Muscle of leg (tissue), 11 donors: ENCODE results near the gene ST6GALNAC3. TPM values are rescaled to one million over a fixed set of nuclear protein-coding genes. Genes with fewer than 3 reads are reported as not detected.

Source experiments
- DNase-seq: peaks from one replicate; pipeline ENCODE4 v3.0.0; 2013
- H3K27ac ChIP-seq: one replicate; pipeline ENCODE4 v1.5.1; 2013; ENCODE audit warnings: mild to moderate bottlenecking, low read length, control low read depth
- H3K27me3 ChIP-seq: one replicate; pipeline ENCODE4 v1.6.1; 2013; ENCODE audit warnings: low read length; ENCODE audit not compliant: control insufficient read depth, insufficient read depth
- H3K36me3 ChIP-seq: one replicate; pipeline ENCODE4 v1.6.1; 2013; ENCODE audit warnings: low read length; ENCODE audit not compliant: control insufficient read depth, insufficient read depth
- H3K4me1 ChIP-seq: one replicate; pipeline ENCODE4 v1.6.1; 2013; ENCODE audit warnings: low read length; ENCODE audit not compliant: control insufficient read depth, insufficient read depth
- H3K4me3 ChIP-seq: one replicate; pipeline ENCODE4 v1.5.1; 2013; ENCODE audit warnings: low read length, control low read depth
- H3K9me3 ChIP-seq: replicated peaks from 2 replicates; pipeline ENCODE4 v1.6.1; 2013; ENCODE audit warnings: low read depth, low read length; ENCODE audit not compliant: control insufficient read depth
- WGBS: methylation state at CpG from one replicate; pipeline ENCODE4 v1.1.5; 2013; ENCODE audit warnings: missing lambda C conversion rate; ENCODE audit not compliant: insufficient coverage; 5-methylcytosine and 5-hydroxymethylcytosine counted together
- polyA plus RNA-seq, 8 donors: library from polyadenylated mRNA; unstranded; fragments of 120-200 nt; gene quantifications; one replicate each; pipeline versions ENCODE4 v1.2.1 to v1.2.3, GENCODE V29; 2013; ENCODE audit warnings: inconsistent platforms in 1 of 8, low replicate concordance in 1 of 8; ENCODE audit not compliant: insufficient read length in 8 of 8, insufficient read depth in 1 of 8
- total RNA-seq: library from RNA; stranded (reverse); fragments of 120-200 nt; gene quantifications from one replicate; pipeline ENCODE4 v1.2.4, GENCODE V29; 2013

Gene ST6GALNAC3
- total and polyA plus RNA-seq, 9 donors = 3.6 to 9.0 (median 6.4) TPM

DNA sequence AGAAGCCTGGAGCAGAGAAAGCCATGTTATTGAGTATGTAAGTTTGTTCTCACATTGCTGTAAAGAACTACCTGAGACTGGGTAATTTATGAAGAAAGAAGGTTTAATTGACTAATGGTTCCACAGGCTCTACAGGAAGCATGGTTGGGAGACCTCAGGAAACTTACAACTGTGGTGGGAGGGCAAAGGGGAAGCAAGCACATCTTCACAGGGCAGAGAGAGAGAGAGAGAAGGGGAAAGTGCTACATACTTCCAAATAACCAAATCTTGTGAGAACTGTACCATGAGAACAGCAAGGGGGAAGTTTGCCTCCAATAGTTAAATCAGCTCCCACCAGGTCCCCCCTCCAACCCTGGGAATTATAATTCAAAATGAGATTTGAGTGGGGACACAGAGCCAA is 302.7 kb downstream of the ST6GALNAC3 start:
- Histone ChIP-seq H3K9me3 (no peaks in the 10 kb centered on the region), H3K4me3 (no peak overlapping the region), H3K27ac (no peak overlapping the region), H3K36me3 (no peaks in the 10 kb centered on the region), H3K27me3 (no peaks in the 10 kb centered on the region), H3K4me1 (no peaks in the 10 kb centered on the region)
- DNase-seq = no peak

- Histone ChIP-seq H3K27me3 (no peaks in the 10 kb centered on the region), H3K27ac (no peak overlapping the region), H3K4me1 (no peaks in the 10 kb centered on the region), H3K9me3 (peaks cover 2% of the 10 kb centered on the region), H3K36me3 (no peaks in the 10 kb centered on the region), H3K4me3 (no peak overlapping the region)
- 100% methylated on average over 1 of the region's 3 CpGs for WGBS
- DNase-seq = no peak
Measured at GRCh38 chr1:76379506-76379905, 305.0 kb downstream of the ST6GALNAC3 start.

DNA sequence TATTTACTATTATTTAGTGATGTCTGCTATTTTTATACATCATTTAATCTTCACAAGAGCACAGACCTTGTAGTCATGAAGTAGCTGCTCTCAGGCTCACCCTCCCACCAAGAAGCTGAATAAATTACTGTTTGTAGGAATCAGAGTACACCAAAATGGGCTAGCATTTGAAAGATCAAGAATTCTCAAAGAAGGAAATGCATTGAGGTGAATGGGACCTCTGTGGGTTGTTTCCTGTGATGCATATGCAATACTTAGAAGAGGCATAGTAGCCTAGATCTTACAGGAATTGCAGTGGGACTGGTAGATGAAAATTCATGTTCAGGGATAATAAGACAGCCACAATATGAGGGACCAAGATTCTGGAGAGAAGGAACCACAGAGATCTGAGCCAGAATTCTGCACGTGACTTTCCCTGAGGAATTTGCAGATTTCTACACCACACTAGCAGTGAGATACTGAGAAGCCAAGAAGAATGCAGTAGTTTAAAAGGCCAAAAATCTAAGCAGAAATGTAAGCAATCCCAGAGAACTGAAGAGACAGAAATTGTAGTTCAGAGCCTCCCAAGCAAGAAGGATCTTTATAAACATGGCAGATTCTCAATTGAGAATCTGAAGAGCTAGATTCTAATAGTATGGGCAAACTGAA is 307.0 kb downstream of the ST6GALNAC3 start:
- DNase-seq = peak; percentile 86
- Histone ChIP-seq H3K4me3 (no peak overlapping the region), H3K27me3 (no peaks in the 10 kb centered on the region), H3K27ac (no peak overlapping the region), H3K9me3 (peaks cover 2% of the 10 kb centered on the region), H3K4me1 (no peaks in the 10 kb centered on the region), H3K36me3 (no peaks in the 10 kb centered on the region)
- no CpG with 5 or more reads among the region's 1 CpG for WGBS

- no peak for DNase-seq
- no CpG with 5 or more reads among the region's 2 CpGs for WGBS
- Histone ChIP-seq H3K27me3 (no peaks in the 10 kb centered on the region), H3K4me1 (no peaks in the 10 kb centered on the region), H3K27ac (no peak overlapping the region), H3K4me3 (no peak overlapping the region), H3K9me3 (peaks cover 2% of the 10 kb centered on the region), H3K36me3 (no peaks in the 10 kb centered on the region)
Measured at GRCh38 chr1:76388261-76388660, 313.7 kb downstream of the ST6GALNAC3 start.

DNA sequence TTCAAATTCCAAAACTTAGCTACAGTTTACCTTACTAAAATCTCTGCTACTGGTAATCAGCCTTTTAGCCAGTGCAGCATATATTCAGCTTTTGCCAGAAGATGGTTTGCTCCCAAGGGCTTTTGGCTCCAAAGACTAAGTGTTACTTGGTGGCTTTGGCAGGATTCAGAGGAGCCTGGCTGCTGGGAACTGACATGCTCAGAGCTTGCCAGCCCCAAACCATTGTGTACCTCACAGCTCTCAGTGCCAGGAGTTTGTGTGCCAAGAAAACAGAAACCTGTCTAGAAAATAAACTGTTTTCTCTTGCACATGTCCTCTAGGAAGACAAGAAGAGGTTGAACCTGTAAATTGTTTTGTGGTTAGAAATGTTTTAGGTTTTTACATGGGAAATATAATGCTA is 315.9 kb downstream of the ST6GALNAC3 start:
- H3K4me3 ChIP-seq = no peak overlapping the region
- DNase-seq = peak; percentile 9
- no peaks in the 10 kb centered on the region for H3K36me3 ChIP-seq
- no peaks in the 10 kb centered on the region for H3K27me3 ChIP-seq
- no peak overlapping the region for H3K27ac ChIP-seq
- no peaks in the 10 kb centered on the region for H3K4me1 ChIP-seq
- no peaks in the 10 kb centered on the region for H3K9me3 ChIP-seq

- Histone ChIP-seq H3K9me3 (no peaks in the 10 kb centered on the region), H3K4me1 (no peaks in the 10 kb centered on the region), H3K27me3 (no peaks in the 10 kb centered on the region), H3K36me3 (no peaks in the 10 kb centered on the region), H3K27ac (no peak overlapping the region), H3K4me3 (no peak overlapping the region)
- WGBS = 100% methylated on average over 1 of the region's 2 CpGs
- no peak for DNase-seq
Measured at GRCh38 chr1:76395059-76395458, 320.5 kb downstream of the ST6GALNAC3 start.

- WGBS = 100% methylated on average over 1 of the region's 2 CpGs
Measured at GRCh38 chr1:76402128-76402527, 327.6 kb downstream of the ST6GALNAC3 start.

DNA sequence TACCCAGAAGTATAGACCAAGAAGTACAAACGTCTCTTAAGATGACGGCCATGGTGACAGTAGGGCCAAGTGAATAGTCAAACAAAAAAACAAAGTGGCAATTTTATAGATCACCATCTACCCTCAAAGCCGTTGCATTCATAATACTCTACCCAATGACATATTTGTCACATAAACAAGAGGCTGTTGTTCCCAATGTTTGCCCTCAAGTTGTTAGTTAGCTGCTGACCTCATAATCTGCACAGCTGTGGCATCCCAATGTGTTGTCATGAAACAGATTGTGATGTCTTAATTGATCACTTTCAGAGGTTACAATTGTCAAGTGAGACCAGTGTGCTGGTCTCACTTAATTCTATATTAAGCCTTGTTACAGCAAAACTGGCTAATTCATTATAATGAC is 333.8 kb downstream of the ST6GALNAC3 start:
- H3K9me3 ChIP-seq = no peaks in the 10 kb centered on the region
- no peak overlapping the region for H3K4me3 ChIP-seq
- H3K36me3 ChIP-seq = no peaks in the 10 kb centered on the region
- DNase-seq = no peak
- no peaks in the 10 kb centered on the region for H3K4me1 ChIP-seq
- no peak overlapping the region for H3K27ac ChIP-seq
- 80% methylated on average over 1 of the region's 3 CpGs for WGBS
- no peaks in the 10 kb centered on the region for H3K27me3 ChIP-seq

More at GRCh38 chr1:76402128-76402527, 327.6 kb downstream of the ST6GALNAC3 start:
- no peaks in the 10 kb centered on the region for H3K36me3 ChIP-seq
- DNase-seq = no peak
- H3K4me1 ChIP-seq = no peaks in the 10 kb centered on the region
- H3K27ac ChIP-seq = no peak overlapping the region
- H3K27me3 ChIP-seq = no peaks in the 10 kb centered on the region
- no peaks in the 10 kb centered on the region for H3K9me3 ChIP-seq
- H3K4me3 ChIP-seq = no peak overlapping the region

GRCh38 chr1:76410499-76410898 is 336.0 kb downstream of the ST6GALNAC3 start:
- no peak for DNase-seq
- WGBS = no CpG with 5 or more reads among the region's 2 CpGs
- no peaks in the 10 kb centered on the region for H3K27me3 ChIP-seq
- H3K36me3 ChIP-seq = no peaks in the 10 kb centered on the region
- no peak overlapping the region for H3K4me3 ChIP-seq
- no peak overlapping the region for H3K27ac ChIP-seq
- H3K9me3 ChIP-seq = no peaks in the 10 kb centered on the region
- no peaks in the 10 kb centered on the region for H3K4me1 ChIP-seq

DNA sequence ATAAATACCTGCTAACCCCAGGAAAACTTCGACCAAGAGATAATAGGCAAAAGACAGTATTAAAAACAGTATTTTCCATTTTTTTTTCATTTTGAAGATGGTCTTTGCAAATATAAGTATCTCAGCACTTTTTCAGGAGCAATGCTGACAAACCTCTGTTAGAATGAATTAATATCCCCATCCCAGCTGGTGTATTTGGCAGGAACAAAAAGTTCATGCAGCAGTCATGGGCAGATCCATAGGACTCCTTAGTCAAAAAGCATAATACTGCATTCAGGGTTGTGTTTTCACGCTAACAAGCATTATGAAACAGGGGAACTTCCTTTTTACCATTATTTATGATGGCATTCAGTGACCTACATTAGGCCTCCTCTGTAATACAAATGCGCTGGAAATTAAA is 344.0 kb downstream of the ST6GALNAC3 start:
- DNase-seq = peak; percentile 87
- no peaks in the 10 kb centered on the region for H3K9me3 ChIP-seq
- H3K27ac ChIP-seq = no peak overlapping the region
- no peaks in the 10 kb centered on the region for H3K4me1 ChIP-seq
- H3K27me3 ChIP-seq = no peaks in the 10 kb centered on the region
- H3K36me3 ChIP-seq = no peaks in the 10 kb centered on the region
- no peak overlapping the region for H3K4me3 ChIP-seq
- WGBS = no CpG with 5 or more reads among the region's 3 CpGs

GRCh38 chr1:76419603-76420002 is 345.1 kb downstream of the ST6GALNAC3 start:
- H3K4me1 ChIP-seq = no peaks in the 10 kb centered on the region
- H3K4me3 ChIP-seq = no peak overlapping the region
- DNase-seq = no peak
- H3K27me3 ChIP-seq = no peaks in the 10 kb centered on the region
- H3K36me3 ChIP-seq = no peaks in the 10 kb centered on the region
- no peaks in the 10 kb centered on the region for H3K9me3 ChIP-seq
- no CpG with 5 or more reads among the region's 2 CpGs for WGBS
- H3K27ac ChIP-seq = no peak overlapping the region
